Caki2 (cell line): Measurements from ENCODE around the gene BTBD9. TPM values are rescaled to one million over a fixed set of nuclear protein-coding genes. Genes with fewer than 3 reads are reported as not detected.

Experiments
- DNase-seq: peaks from one replicate; pipeline ENCODE4 v3.0.0-alpha.2; 2015; ENCODE audit warnings: low read depth
- in situ Hi-C: cut with HindIII; loops from 2 replicates; pipeline ENCODE4 v1.10.0; 2016; ENCODE audit warnings: low sequenced_read_pairs, low pct_unique_long_range_greater_than_20kb, mixed read lengths
- total RNA-seq: library from RNA; depleted of rRNA; stranded (reverse); fragments of >200 nt; shearing (Covaris generic); gene quantifications from 2 replicates; pipeline ENCODE4 v1.2.3, GENCODE V29; 2014; ENCODE audit warnings: low replicate concordance

BTBD9 gene
- total RNA-seq, 1 experiment from 2014 or later = 17.0 TPM

- no peak for DNase-seq
- in situ Hi-C loops = no loop called here
Measured at GRCh38 chr6:38233161-38233791, 406.5 kb downstream of the BTBD9 start.

GRCh38 chr6:38225766-38226165 is 414.0 kb downstream of the BTBD9 start:
- DNase-seq = no peak
- in situ Hi-C loops = no loop called here

GRCh38 chr6:38221251-38221650 is 418.5 kb downstream of the BTBD9 start:
- in situ Hi-C loops = no loop called here
- no peak for DNase-seq

- no peak for DNase-seq
- in situ Hi-C loops = no loop called here
Measured at GRCh38 chr6:38220069-38220723, 419.5 kb downstream of the BTBD9 start.

GRCh38 chr6:38218235-38218634 is 421.5 kb downstream of the BTBD9 start:
- no peak for DNase-seq
- in situ Hi-C loops = no loop called here

GRCh38 chr6:38216451-38216850 is 423.3 kb downstream of the BTBD9 start:
- no peak for DNase-seq
- in situ Hi-C loops = no loop called here

GRCh38 chr6:38215651-38216311 is 423.9 kb downstream of the BTBD9 start:
- in situ Hi-C loops = no loop called here
- no peak for DNase-seq

GRCh38 chr6:38215225-38215624 is 424.5 kb downstream of the BTBD9 start:
- in situ Hi-C loops = no loop called here
- no peak for DNase-seq

GRCh38 chr6:38214159-38214558 is 425.6 kb downstream of the BTBD9 start:
- DNase-seq = no peak
- in situ Hi-C loops = no loop called here

- in situ Hi-C loops = no loop called here
- DNase-seq = no peak
Measured at GRCh38 chr6:38213251-38213658, 426.5 kb downstream of the BTBD9 start.

- in situ Hi-C loops = no loop called here
Measured at GRCh38 chr6:38212579-38212978, 427.1 kb downstream of the BTBD9 start.

GRCh38 chr6:38212116-38212515 is 427.6 kb downstream of the BTBD9 start:
- in situ Hi-C loops = no loop called here
- DNase-seq = no peak

More at GRCh38 chr6:38212579-38212978, 427.1 kb downstream of the BTBD9 start:
- DNase-seq = no peak

GRCh38 chr6:38209371-38210260 is 430.1 kb downstream of the BTBD9 start:
- DNase-seq = no peak
- in situ Hi-C loops = no loop called here

- DNase-seq = no peak
- in situ Hi-C loops = no loop called here
Measured at GRCh38 chr6:38208028-38208427, 431.7 kb downstream of the BTBD9 start.

- in situ Hi-C loops = no loop called here
- DNase-seq = no peak
Measured at GRCh38 chr6:38207375-38207774, 432.4 kb downstream of the BTBD9 start.

- no peak for DNase-seq
- in situ Hi-C loops = no loop called here
Measured at GRCh38 chr6:38198219-38198618, 441.5 kb downstream of the BTBD9 start.

GRCh38 chr6:38195113-38195635 is 444.6 kb downstream of the BTBD9 start:
- in situ Hi-C loops = no loop called here

GRCh38 chr6:38194589-38194988 is 445.1 kb downstream of the BTBD9 start:
- DNase-seq = no peak
- in situ Hi-C loops = no loop called here

More at GRCh38 chr6:38195113-38195635, 444.6 kb downstream of the BTBD9 start:
- no peak for DNase-seq

- no peak for DNase-seq
- in situ Hi-C loops = no loop called here
Measured at GRCh38 chr6:38194282-38194572, 445.5 kb downstream of the BTBD9 start.
